NCI-H2081 treated with DMSO at 0.1 percent for 48 hours (cell line): Measurements from ENCODE around the gene ITGA1.

Experiments used
- DNase-seq: peaks from one replicate; lab custom pipeline; 2025; lab: John Stamatoyannopoulos, UW

The ITGA1 gene

DNA sequence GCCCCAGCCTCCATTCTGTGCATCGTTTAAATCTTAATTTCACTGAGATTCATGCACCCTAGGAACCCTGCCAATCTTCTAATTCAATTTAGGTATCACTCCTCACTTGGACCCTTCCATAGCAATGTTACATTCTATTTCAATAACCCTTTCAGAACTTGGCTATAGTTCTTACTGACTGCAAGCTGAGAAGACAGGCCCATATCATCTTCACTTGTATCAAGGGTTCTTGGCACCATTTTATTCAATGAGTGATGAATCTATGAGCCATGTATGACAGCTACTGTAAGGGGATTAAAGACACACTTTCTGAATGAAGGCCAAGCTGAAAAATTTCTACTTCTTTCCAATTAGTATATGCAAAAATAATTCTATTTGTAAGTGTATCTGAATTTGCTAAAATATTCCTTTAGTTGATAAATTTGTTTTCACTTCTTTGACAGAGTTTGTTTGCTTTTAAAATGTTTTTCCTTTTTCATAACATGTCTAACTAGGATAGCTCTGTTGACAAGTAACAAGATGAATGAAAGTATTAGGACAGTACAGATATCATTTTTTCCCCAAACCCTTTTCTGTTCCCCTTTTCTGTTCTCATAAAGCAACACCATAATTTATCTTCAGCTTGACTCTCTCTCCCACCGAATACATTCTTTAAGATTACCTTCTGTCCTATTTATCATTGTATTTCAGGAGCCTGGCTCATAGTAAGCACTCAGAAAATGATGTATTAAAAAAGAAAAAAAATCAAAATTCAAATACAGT, 211.0 kb downstream of the ITGA1 start:
- no peak for DNase-seq

DNA sequence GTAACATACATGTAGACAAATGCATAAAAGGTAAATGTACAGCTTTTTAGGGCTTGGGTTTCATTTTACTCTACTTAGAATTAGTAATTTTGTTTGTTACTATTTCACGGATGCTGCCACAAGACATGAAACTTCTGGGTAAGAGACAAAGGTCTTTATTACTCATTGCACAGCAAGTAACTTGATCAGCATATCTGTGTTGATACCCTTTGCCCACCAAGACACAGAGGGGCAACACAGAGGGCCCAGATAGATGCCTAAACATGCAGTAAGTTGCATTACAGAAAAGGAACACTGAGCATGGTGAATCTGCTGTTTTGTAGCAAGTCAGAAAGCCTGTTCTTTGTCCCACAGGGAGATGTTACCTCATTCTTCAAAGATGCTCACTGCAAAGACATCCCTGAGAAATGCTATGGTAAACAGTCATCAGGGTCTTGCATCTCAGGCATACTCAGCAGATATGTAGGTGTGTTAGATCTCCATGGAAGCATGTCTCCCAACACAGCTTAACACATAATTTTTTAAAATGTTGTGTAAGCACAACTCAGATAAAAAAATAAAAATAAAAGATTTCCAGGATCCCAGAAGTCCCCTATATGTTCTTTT, 211.7 kb downstream of the ITGA1 start:
- DNase-seq = no peak

DNA sequence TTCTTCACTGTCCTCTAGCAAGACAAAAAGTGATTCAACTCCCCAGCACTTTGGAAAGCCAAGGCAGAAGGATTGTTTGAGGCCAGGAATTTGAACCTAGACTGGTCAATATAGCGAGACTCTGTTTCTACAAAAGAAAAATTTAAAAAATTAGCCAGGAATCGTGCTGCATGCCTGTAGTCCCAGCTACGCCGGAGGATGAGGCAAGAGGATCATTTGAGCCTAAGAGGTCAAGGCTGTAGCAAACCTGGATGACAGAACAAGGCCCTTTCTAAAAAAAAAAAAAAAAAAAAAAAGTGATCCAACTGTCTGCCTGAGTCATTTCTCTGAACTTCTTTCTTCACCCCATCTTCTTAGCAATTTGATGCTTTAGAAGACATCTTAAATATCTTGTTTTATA, 213.8 kb downstream of the ITGA1 start:
- DNase-seq = no peak

DNA sequence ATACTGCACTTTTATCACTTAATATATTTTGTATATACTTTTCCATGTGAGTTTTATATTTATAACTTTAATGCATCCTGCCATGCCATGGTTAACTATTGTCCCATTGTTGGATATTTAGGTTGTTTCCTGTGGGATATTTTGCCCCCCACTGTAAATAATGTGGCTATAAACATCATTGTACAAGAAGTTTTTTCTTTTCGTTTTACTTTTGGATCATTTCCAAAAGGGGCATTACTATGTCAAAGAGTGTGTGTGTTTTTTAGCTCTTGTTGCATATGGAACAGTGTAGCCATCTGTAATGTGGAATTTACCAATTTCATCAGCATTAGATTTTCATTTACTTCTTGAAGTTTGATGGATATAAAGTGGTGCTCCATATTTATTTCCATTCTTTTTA, 214.8 kb downstream of the ITGA1 start:
- DNase-seq = no peak

- no peak for DNase-seq
Measured at GRCh38 chr5:53003144-53003543, 215.4 kb downstream of the ITGA1 start.

DNA sequence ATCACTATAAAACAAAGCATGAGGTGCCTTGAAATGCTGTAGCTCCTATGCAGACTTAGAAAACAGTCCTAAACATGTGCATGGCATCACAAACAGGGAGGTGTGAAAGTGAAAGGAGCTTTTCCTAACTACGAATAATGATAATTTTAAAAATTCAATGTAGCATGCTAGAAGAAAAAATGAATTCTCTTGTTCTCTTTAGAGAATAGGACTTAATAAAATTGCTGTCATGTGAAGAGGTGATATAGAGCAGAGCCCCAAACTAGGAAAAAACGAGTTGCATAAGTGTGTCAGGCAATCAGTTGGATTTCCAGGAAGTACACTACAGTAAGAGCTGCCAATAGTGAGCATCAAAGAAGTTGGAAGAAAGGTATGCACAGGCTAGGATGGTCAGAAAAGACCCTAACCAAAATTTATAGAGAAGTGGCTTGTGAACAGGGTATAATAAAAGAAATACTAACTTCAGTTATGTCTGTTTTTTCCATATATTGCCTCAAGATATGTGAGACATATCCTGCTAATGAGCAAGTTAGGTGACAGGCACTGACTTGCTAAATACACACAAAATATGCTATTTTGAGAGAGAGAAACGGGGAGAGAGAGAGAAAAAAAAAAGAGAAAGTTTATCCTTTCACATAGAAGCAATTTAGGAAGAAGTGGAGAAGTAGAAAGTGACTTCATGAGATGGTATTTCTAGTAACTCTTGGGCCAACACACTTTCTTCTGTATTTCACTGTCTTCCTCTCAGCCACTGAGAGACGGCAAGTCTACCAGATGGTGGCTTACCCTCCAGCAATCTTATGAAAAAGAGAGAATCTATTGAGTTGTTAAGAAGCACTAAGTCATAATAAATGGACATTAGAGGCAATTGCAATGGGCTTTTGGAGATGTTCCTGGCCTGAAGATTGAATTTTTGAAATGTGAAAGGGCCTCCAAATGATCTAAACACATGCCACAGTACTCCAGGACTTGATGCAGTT, 219.5 kb downstream of the ITGA1 start:
- DNase-seq = no peak

DNA sequence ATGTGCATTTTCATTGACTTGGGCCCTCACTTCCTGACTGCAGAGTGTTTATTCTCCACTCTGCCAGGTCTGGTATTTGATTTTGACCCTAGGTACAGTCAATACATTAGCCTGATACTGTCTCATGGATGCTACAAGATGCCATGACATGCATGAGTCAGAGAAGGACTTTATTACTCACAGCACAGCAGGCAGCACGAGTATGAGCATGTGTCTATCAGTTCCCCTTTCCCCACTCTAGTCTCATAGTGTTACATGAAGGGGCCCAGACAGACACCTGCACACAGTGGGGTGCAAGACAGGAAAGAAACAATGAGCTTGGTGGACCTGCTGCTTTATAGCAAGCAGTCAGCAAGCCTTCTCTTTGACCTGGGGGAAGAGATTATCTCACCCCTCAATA, 221.0 kb downstream of the ITGA1 start:
- DNase-seq = no peak
